ENCODE measurements around the gene MYOT. TPM values are rescaled to one million over a fixed set of nuclear protein-coding genes. Genes with fewer than 3 reads are reported as not detected.
"Not testable (repeated sequence)": the region's sequence is repeated elsewhere in the genome, so short reads cannot be mapped to it uniquely, and the experiment has no call there.

Gene MYOT
- total RNA-seq, 4 donors from 2014 or later, result 19.4 to 35.6 (median 30.0) TPM

- no peak overlapping the region for H3K4me3 ChIP-seq
- H3K27ac ChIP-seq (replicated peaks in 1 of 4), result no peak overlapping the region
- no peaks in the 10 kb centered on the region for H3K27me3 ChIP-seq
- intact Hi-C loops (cut with DNase I), result no loop called here
- no peaks in the 10 kb centered on the region for H3K9me3 ChIP-seq
- WGBS, result 74% methylated on average over 4 of the region's 4 CpGs
- TF ChIP-seq POLR2AphosphoS5 (IDR thresholded peaks at IDR 0.05) (no peak), CTCF (IDR thresholded peaks at IDR 0.05) (no peak), EP300 (IDR thresholded peaks at IDR 0.05) (no peak), POLR2A (IDR thresholded peaks at IDR 0.05; ENCODE audit: low read depth) (no peak)
- peaks cover 0 to 13% (median 3%) of the 10 kb centered on the region in 4 donors for H3K4me1 ChIP-seq
- H3K36me3 ChIP-seq, result no peaks in the 10 kb centered on the region
- no peak for DNase-seq (ENCODE audit: extremely low spot score)
Observed at GRCh38 chr5:137843676-137844299, 23.9 kb upstream of the MYOT start.

- H3K36me3 ChIP-seq, result no peaks in the 10 kb centered on the region
- no peak overlapping the region for H3K4me3 ChIP-seq
- intact Hi-C loops (cut with DNase I), result no loop called here
- no peaks in the 10 kb centered on the region for H3K4me1 ChIP-seq
- no peak for DNase-seq (ENCODE audit: extremely low spot score)
- no peaks in the 10 kb centered on the region for H3K27me3 ChIP-seq
- H3K27ac ChIP-seq (replicated peaks in 1 of 4), result no peak overlapping the region
- TF ChIP-seq CTCF (IDR thresholded peaks at IDR 0.05) (no peak), POLR2AphosphoS5 (IDR thresholded peaks at IDR 0.05) (no peak), EP300 (IDR thresholded peaks at IDR 0.05) (no peak), POLR2A (IDR thresholded peaks at IDR 0.05; ENCODE audit: low read depth) (no peak)
- no peaks in the 10 kb centered on the region for H3K9me3 ChIP-seq
Observed at GRCh38 chr5:137845472-137845871, 22.2 kb upstream of the MYOT start.

- no peaks in the 10 kb centered on the region for H3K4me1 ChIP-seq
- no peaks in the 10 kb centered on the region for H3K36me3 ChIP-seq
- intact Hi-C loops (cut with DNase I), result no loop called here
- 85% methylated on average over 6 of the region's 6 CpGs for whole genome bisulfite sequencing
- no peak for DNase-seq (ENCODE audit: extremely low spot score)
- H3K4me3 ChIP-seq, result no peak overlapping the region
- no peaks in the 10 kb centered on the region for H3K27me3 ChIP-seq
- H3K27ac ChIP-seq (replicated peaks in 1 of 4), result no peak overlapping the region
- no peak for TF ChIP-seq POLR2AphosphoS5 (IDR thresholded peaks at IDR 0.05)
- no peak for TF ChIP-seq POLR2A (IDR thresholded peaks at IDR 0.05; ENCODE audit: low read depth)
- TF ChIP-seq CTCF (IDR thresholded peaks at IDR 0.05), result no peak
- TF ChIP-seq EP300 (IDR thresholded peaks at IDR 0.05), result no peak
- H3K9me3 ChIP-seq, result no peaks in the 10 kb centered on the region
Observed at GRCh38 chr5:137847687-137848086, 20.0 kb upstream of the MYOT start.

- DNase-seq (ENCODE audit: extremely low spot score), result not testable (repeated sequence)
Observed at GRCh38 chr5:137853165-137853564, 14.5 kb upstream of the MYOT start.

GRCh38 chr5:137856201-137856600, 11.5 kb upstream of the MYOT start:
- DNase-seq (ENCODE audit: extremely low spot score), result no peak
- Histone ChIP-seq H3K27me3 (no peaks in the 10 kb centered on the region), H3K27ac (replicated peaks in 1 of 4) (no peak overlapping the region), H3K4me3 (no peak overlapping the region), H3K4me1 (peaks cover 18 to 29% (median 23%) of the 10 kb centered on the region in 4 donors), H3K9me3 (no peaks in the 10 kb centered on the region), H3K36me3 (no peaks in the 10 kb centered on the region)
- 81% methylated on average over 3 of the region's 3 CpGs for whole genome bisulfite sequencing
- intact Hi-C loops (cut with DNase I), result no loop called here
- TF ChIP-seq EP300 (IDR thresholded peaks at IDR 0.05) (no peak), POLR2A (IDR thresholded peaks at IDR 0.05; ENCODE audit: low read depth) (no peak), CTCF (IDR thresholded peaks at IDR 0.05) (no peak), POLR2AphosphoS5 (IDR thresholded peaks at IDR 0.05) (no peak)

More at GRCh38 chr5:137853165-137853564, 14.5 kb upstream of the MYOT start:
- intact Hi-C loops (cut with DNase I); H3K27me3 ChIP-seq; H3K27ac ChIP-seq (replicated peaks in 1 of 4); H3K9me3 ChIP-seq; H3K4me3 ChIP-seq; H3K36me3 ChIP-seq: not testable (repeated sequence)
- peaks cover 14 to 21% (median 17%) of the 10 kb centered on the region in 4 donors for H3K4me1 ChIP-seq
